Measurements from ENCODE around the gene RFC3. TPM values are rescaled to one million over a fixed set of nuclear protein-coding genes. Genes with fewer than 3 reads are reported as not detected.

RFC3 gene
- total RNA-seq, 1 experiment from 2014 or later, result 59.2 TPM

DNA sequence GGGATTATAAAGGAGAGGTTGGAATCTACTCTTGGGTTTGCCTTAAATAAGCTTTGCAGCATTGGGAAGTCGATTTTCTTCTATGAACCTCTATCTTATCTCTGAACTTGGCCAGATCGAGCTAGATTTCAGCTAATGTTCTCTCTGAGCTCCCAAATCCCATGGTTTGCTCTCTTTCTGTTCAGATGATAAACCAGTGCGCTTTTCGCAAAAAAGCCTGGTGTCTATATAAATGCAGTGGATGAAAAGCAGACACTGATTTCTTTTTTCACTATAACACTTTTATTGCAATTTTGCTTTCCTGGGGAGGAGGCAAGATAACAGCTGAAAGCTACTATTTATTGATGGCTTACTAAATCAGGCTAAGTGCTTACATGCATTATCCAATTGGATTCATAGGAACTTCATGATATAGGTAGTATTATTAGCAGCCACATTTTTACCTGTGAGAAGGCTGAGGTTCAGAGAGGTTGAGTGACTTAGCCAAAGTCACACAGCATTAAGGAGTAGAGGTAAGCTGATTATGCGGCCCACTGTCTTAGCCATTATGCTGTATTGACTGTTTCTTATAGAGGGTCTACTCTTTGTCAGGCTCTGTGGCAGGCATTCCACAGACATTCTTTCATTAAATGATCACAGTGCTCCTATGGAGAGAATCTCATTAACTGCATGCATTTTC is 58.9 kb downstream of the RFC3 start:
- no peaks in the 10 kb centered on the region for H3K23me2 ChIP-seq (ENCODE audit: insufficient read length, low read depth, low read length, poor library complexity, severe bottlenecking)
- TF ChIP-seq, protein P1, sequence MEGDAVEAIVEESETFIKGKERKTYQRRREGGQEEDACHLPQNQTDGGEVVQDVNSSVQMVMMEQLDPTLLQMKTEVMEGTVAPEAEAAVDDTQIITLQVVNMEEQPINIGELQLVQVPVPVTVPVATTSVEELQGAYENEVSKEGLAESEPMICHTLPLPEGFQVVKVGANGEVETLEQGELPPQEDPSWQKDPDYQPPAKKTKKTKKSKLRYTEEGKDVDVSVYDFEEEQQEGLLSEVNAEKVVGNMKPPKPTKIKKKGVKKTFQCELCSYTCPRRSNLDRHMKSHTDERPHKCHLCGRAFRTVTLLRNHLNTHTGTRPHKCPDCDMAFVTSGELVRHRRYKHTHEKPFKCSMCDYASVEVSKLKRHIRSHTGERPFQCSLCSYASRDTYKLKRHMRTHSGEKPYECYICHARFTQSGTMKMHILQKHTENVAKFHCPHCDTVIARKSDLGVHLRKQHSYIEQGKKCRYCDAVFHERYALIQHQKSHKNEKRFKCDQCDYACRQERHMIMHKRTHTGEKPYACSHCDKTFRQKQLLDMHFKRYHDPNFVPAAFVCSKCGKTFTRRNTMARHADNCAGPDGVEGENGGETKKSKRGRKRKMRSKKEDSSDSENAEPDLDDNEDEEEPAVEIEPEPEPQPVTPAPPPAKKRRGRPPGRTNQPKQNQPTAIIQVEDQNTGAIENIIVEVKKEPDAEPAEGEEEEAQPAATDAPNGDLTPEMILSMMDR (conservative IDR thresholded peaks at IDR 0.05), result no peak

More for the DNA sequence above, 58.9 kb downstream of the RFC3 start:
- Histone ChIP-seq H2BK120ac (ENCODE audit: low read depth, low read length, poor library complexity, severe bottlenecking) (no peak overlapping the region), H3K56ac (ENCODE audit: insufficient read length, low read depth, low read length) (no peak overlapping the region), H3K4me2 (ENCODE audit: insufficient read depth, insufficient read length, low read length) (no peak overlapping the region), H4K91ac (ENCODE audit: insufficient read length, low read depth, low read length) (no peak overlapping the region), H3K79me2 (ENCODE audit: insufficient read depth, low read length) (no peaks in the 10 kb centered on the region), H3K9ac (ENCODE audit: extremely low read depth, insufficient read length, low read length) (no peak overlapping the region), H3K23ac (ENCODE audit: insufficient read length, low read depth, low read length) (no peak overlapping the region), H3K4me1 (ENCODE audit: insufficient read depth, low read length) (no peaks in the 10 kb centered on the region), H3K79me1 (ENCODE audit: insufficient read depth, low read depth, low read length, poor library complexity, severe bottlenecking) (no peaks in the 10 kb centered on the region), H4K20me1 (ENCODE audit: control insufficient read depth, insufficient read depth, insufficient read length) (no peaks in the 10 kb centered on the region), H2AFZ (ENCODE audit: low read length) (no peak overlapping the region), H3K14ac (ENCODE audit: insufficient read depth, low read length) (no peak overlapping the region), H4K8ac (replicated peaks; ENCODE audit: insufficient read length, low read depth, low read length) (no peak overlapping the region), H2BK5ac (ENCODE audit: insufficient read length, low read length) (no peak overlapping the region), H3K27ac (ENCODE audit: insufficient read length, low read depth, low read length) (no peak overlapping the region), H2BK20ac (ENCODE audit: low read depth, low read length, poor library complexity, severe bottlenecking) (no peak overlapping the region), H3K4ac (ENCODE audit: low read depth, low read length) (no peak overlapping the region), H3K18ac (ENCODE audit: insufficient read length, low read depth, low read length) (no peak overlapping the region), H3K9me3 (ENCODE audit: control insufficient read depth, low read depth, low read length) (no peaks in the 10 kb centered on the region), H2BK12ac (ENCODE audit: insufficient read length, low read depth, low read length) (no peak overlapping the region), H2BK15ac (ENCODE audit: low read depth, low read length) (no peak overlapping the region), H3T11ph (ENCODE audit: low read length) (no peak overlapping the region), H4K5ac (ENCODE audit: insufficient read length, low read depth, low read length) (no peak overlapping the region), H2AK5ac (ENCODE audit: insufficient read length, low read length) (no peak overlapping the region), H3K27me3 (ENCODE audit: insufficient read depth, low read length) (no peaks in the 10 kb centered on the region; the same call in 1 of the 2 replicates)
- H3K27ac Mint-ChIP-seq, result 0 out of 7 replicates have a peak overlapping the region, but pooled peaks of 1 of the 3 experiments have one; percentile 27
- peaks cover 3 to 12% (median 6%) of the 10 kb centered on the region in 3 experiments; a peak in 6 of 7 replicates for H3K36me3 Mint-ChIP-seq (ENCODE audit: insufficient read depth in 1 of 3, low read depth in 3 of 3)
- H3K4me3 Mint-ChIP-seq, result no peak overlapping the region
- WGBS (ENCODE audit: extremely low coverage, insufficient read length, low lambda C conversion rate), result no CpG with 5 or more reads among the region's 5 CpGs
- H3K27me3 Mint-ChIP-seq (ENCODE audit: low read depth), result no peaks in the 10 kb centered on the region
- no peaks in the 10 kb centered on the region; a peak in 1 of 5 replicates for H3K9me3 Mint-ChIP-seq
- peaks cover 0 to 3% of the 10 kb centered on the region in 2 experiments; a peak in 1 of 4 replicates for H3K4me1 Mint-ChIP-seq
- no peak for DNase-seq

All from H9 (cell line).